Measurements from ENCODE around the gene DERL2. TPM values are rescaled to one million over a fixed set of nuclear protein-coding genes. Genes with fewer than 3 reads are reported as not detected.

The DERL2 gene
- total and polyA plus RNA-seq, 2 experiments from 2014 or later, result 65.0 to 113 TPM

DNA sequence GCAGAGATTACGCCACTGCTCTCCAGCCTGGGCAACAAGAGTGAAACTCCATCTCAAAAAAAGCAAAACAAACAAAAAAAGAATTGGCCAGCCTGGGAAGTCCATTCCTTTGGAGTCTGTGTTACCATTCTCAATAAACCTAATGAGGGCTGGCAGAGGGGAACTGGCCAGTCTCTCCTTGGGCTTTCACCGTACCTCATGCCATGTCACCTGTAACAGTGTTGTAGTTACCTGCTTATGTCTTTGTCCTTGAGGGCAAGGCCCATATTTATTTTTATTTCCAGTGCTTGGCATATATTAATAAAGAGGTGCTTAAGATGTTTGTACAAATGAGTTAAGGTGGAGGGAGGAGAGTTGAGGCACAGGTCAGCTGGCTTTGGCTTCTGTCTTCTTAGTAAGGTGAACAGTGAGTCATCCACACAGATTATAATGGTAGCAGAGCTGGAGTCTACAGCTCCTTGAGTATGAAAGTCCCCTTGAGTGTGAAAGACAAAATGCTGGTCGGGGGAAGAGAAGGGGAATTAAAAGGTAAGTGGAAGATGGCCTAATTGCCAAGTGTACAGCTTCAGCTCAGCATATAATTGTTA lies 55.5 kb downstream of the DERL2 start (continued):
- TF ChIP-seq, protein P1, sequence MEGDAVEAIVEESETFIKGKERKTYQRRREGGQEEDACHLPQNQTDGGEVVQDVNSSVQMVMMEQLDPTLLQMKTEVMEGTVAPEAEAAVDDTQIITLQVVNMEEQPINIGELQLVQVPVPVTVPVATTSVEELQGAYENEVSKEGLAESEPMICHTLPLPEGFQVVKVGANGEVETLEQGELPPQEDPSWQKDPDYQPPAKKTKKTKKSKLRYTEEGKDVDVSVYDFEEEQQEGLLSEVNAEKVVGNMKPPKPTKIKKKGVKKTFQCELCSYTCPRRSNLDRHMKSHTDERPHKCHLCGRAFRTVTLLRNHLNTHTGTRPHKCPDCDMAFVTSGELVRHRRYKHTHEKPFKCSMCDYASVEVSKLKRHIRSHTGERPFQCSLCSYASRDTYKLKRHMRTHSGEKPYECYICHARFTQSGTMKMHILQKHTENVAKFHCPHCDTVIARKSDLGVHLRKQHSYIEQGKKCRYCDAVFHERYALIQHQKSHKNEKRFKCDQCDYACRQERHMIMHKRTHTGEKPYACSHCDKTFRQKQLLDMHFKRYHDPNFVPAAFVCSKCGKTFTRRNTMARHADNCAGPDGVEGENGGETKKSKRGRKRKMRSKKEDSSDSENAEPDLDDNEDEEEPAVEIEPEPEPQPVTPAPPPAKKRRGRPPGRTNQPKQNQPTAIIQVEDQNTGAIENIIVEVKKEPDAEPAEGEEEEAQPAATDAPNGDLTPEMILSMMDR (conservative IDR thresholded peaks at IDR 0.05; ENCODE audit: low read depth in 2 of 2), result no peak
- TF ChIP-seq ZNF331 (CRISPR knock-in tag; IDR thresholded peaks at IDR 0.05; ENCODE audit: low read depth), result no peak
- TF ChIP-seq, protein P2, sequence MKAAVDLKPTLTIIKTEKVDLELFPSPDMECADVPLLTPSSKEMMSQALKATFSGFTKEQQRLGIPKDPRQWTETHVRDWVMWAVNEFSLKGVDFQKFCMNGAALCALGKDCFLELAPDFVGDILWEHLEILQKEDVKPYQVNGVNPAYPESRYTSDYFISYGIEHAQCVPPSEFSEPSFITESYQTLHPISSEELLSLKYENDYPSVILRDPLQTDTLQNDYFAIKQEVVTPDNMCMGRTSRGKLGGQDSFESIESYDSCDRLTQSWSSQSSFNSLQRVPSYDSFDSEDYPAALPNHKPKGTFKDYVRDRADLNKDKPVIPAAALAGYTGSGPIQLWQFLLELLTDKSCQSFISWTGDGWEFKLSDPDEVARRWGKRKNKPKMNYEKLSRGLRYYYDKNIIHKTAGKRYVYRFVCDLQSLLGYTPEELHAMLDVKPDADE (IDR thresholded peaks at IDR 0.05), result no peak
- TF ChIP-seq EZH2phosphoT487 (IDR thresholded peaks at IDR 0.05; ENCODE audit: unreplicated experiment), result no peak
- no peak for TF ChIP-seq ZNF114 (CRISPR knock-in tag; IDR thresholded peaks at IDR 0.05)
- no peak for TF ChIP-seq EZH2 (IDR thresholded peaks at IDR 0.05; ENCODE audit: low read depth, unreplicated experiment)

DNA sequence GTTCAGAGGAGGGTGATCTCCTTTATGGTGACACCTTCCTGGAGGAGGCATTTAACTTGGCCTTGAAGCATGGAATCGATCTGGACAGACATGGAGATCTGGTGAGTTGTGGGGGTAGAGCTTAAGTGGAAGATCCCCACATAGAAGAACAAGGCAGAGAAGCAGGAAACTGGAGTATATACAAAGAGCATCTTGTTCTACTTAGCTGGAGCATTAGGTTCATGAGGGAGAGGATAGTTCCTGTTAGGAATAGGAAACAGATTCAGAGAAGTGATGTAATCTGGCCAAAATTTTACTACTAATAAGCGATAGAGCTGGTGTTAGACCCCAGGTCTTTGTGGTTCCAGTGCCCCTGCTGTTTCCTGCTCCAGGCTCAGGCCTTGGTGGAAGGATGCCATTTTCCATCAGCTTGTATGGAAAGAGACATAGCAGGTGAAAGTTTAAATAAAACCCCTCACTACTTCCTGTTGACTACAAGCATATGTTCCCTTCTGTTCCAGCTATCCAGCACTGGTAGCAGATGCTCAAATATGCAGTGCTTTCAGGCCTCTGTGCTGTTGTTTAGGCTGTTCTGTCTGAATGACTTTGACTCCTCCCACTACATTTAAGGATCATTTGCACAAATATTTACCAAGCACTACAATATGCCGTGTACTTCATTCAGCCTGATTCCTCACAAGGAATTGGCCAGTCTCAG lies 56.6 kb downstream of the DERL2 start:
- DNase-seq (ENCODE audit: low spot score) (no peak), ATAC-seq (no peak)
- Mint-ChIP-seq H3K27ac (no peak overlapping the region), H3K27me3 (ENCODE audit: insufficient read depth, low read depth, poor library complexity) (peaks cover 9% of the 10 kb centered on the region), H3K36me3 (ENCODE audit: low read depth) (peaks cover 95% of the 10 kb centered on the region), H3K4me1 (no peaks in the 10 kb centered on the region), H3K4me3 (no peak overlapping the region), H3K9me3 (no peaks in the 10 kb centered on the region)
- H3K4me3 ChIP-seq, result no peak overlapping the region
- TF ChIP-seq, protein P3, sequence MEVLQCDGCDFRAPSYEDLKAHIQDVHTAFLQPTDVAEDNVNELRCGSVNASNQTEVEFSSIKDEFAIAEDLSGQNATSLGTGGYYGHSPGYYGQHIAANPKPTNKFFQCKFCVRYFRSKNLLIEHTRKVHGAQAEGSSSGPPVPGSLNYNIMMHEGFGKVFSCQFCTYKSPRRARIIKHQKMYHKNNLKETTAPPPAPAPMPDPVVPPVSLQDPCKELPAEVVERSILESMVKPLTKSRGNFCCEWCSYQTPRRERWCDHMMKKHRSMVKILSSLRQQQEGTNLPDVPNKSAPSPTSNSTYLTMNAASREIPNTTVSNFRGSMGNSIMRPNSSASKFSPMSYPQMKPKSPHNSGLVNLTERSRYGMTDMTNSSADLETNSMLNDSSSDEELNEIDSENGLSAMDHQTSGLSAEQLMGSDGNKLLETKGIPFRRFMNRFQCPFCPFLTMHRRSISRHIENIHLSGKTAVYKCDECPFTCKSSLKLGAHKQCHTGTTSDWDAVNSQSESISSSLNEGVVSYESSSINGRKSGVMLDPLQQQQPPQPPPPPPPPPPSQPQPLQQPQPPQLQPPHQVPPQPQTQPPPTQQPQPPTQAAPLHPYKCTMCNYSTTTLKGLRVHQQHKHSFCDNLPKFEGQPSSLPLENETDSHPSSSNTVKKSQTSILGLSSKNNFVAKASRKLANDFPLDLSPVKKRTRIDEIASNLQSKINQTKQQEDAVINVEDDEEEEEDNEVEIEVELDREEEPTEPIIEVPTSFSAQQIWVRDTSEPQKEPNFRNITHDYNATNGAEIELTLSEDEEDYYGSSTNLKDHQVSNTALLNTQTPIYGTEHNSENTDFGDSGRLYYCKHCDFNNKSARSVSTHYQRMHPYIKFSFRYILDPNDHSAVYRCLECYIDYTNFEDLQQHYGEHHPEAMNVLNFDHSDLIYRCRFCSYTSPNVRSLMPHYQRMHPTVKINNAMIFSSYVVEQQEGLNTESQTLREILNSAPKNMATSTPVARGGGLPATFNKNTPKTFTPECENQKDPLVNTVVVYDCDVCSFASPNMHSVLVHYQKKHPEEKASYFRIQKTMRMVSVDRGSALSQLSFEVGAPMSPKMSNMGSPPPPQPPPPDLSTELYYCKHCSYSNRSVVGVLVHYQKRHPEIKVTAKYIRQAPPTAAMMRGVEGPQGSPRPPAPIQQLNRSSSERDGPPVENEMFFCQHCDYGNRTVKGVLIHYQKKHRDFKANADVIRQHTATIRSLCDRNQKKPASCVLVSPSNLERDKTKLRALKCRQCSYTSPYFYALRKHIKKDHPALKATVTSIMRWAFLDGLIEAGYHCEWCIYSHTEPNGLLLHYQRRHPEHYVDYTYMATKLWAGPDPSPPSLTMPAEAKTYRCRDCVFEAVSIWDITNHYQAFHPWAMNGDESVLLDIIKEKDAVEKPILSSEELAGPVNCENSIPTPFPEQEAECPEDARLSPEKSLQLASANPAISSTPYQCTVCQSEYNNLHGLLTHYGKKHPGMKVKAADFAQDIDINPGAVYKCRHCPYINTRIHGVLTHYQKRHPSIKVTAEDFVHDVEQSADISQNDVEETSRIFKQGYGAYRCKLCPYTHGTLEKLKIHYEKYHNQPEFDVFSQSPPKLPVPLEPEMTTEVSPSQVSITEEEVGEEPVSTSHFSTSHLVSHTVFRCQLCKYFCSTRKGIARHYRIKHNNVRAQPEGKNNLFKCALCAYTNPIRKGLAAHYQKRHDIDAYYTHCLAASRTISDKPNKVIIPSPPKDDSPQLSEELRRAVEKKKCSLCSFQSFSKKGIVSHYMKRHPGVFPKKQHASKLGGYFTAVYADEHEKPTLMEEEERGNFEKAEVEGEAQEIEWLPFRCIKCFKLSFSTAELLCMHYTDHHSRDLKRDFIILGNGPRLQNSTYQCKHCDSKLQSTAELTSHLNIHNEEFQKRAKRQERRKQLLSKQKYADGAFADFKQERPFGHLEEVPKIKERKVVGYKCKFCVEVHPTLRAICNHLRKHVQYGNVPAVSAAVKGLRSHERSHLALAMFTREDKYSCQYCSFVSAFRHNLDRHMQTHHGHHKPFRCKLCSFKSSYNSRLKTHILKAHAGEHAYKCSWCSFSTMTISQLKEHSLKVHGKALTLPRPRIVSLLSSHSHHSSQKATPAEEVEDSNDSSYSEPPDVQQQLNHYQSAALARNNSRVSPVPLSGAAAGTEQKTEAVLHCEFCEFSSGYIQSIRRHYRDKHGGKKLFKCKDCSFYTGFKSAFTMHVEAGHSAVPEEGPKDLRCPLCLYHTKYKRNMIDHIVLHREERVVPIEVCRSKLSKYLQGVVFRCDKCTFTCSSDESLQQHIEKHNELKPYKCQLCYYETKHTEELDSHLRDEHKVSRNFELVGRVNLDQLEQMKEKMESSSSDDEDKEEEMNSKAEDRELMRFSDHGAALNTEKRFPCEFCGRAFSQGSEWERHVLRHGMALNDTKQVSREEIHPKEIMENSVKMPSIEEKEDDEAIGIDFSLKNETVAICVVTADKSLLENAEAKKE (CRISPR knock-in tag; IDR thresholded peaks at IDR 0.05), result no peak
- TF ChIP-seq JUNB (IDR thresholded peaks at IDR 0.05; ENCODE audit: unreplicated experiment) (no peak), POLR2AphosphoS5 (IDR thresholded peaks at IDR 0.05; ENCODE audit: low read depth) (no peak), CREB1 (CRISPR knock-in tag; IDR thresholded peaks at IDR 0.05; ENCODE audit: low read depth) (no peak), NANOG (IDR thresholded peaks at IDR 0.05; ENCODE audit: borderline replicate concordance) (no peak), STAT1 (IDR thresholded peaks at IDR 0.05; ENCODE audit: unreplicated experiment) (no peak)
- TF ChIP-seq, protein P2 (IDR thresholded peaks at IDR 0.05), result no peak
- H3K4me2 ChIP-seq, result no peak overlapping the region
- H3K27me3 ChIP-seq (ENCODE audit: insufficient read depth), result no peaks in the 10 kb centered on the region
- peaks cover 43% of the 10 kb centered on the region for H3F3A ChIP-seq (replicated peaks; ENCODE audit: low read depth)
- H3K36me3 ChIP-seq (ENCODE audit: insufficient read depth), result peaks cover 67% of the 10 kb centered on the region
- H4K20me1 ChIP-seq (replicated peaks; ENCODE audit: insufficient read depth), result peaks cover 34% of the 10 kb centered on the region; the same call in 1 of the 2 replicates
- no peaks in the 10 kb centered on the region for H3K4me1 ChIP-seq (ENCODE audit: insufficient read depth)
- H3K79me2 ChIP-seq (replicated peaks; ENCODE audit: insufficient read depth), result peaks cover 5% of the 10 kb centered on the region
- no peaks in the 10 kb centered on the region for H3K9me2 ChIP-seq (ENCODE audit: insufficient read depth)
- H3K27ac ChIP-seq (ENCODE audit: low read depth), result no peak overlapping the region
- H2AFZ ChIP-seq, result no peak overlapping the region

Data from GM23338 (cell line).